ENCODE data around the gene MTMR12.
"Not testable (repeated sequence)": the region's sequence is repeated elsewhere in the genome, so short reads cannot be mapped to it uniquely, and the experiment has no call there.

DNA sequence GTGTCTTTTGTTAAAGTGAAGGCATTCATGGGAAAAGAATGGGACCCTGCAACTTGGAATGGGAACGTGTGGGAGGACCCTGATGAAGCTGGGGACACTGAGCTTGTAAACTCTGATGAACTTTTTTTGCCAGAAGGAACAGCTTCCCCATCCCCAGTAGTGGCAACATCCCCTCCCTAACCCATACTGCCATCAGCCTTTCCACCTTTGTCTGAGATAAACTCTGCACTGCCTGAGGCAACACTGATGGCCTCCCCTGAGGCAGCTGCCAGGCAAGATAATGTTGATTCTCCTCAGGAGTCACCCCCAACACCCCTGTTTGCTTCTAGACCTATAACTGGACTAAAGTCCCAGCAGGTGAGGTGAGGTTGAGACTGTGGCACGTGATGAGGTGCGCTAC, 24.6 kb downstream of the MTMR12 start:
- TF ChIP-seq, protein P1, sequence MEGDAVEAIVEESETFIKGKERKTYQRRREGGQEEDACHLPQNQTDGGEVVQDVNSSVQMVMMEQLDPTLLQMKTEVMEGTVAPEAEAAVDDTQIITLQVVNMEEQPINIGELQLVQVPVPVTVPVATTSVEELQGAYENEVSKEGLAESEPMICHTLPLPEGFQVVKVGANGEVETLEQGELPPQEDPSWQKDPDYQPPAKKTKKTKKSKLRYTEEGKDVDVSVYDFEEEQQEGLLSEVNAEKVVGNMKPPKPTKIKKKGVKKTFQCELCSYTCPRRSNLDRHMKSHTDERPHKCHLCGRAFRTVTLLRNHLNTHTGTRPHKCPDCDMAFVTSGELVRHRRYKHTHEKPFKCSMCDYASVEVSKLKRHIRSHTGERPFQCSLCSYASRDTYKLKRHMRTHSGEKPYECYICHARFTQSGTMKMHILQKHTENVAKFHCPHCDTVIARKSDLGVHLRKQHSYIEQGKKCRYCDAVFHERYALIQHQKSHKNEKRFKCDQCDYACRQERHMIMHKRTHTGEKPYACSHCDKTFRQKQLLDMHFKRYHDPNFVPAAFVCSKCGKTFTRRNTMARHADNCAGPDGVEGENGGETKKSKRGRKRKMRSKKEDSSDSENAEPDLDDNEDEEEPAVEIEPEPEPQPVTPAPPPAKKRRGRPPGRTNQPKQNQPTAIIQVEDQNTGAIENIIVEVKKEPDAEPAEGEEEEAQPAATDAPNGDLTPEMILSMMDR (conservative IDR thresholded peaks at IDR 0.05; ENCODE audit: low read depth in 2 of 2) = not testable (repeated sequence)
- not testable (repeated sequence) for TF ChIP-seq EZH2 (IDR thresholded peaks at IDR 0.05; ENCODE audit: low read depth, unreplicated experiment); POLR2AphosphoS5 (IDR thresholded peaks at IDR 0.05; ENCODE audit: low read depth)
- TF ChIP-seq, protein P2, sequence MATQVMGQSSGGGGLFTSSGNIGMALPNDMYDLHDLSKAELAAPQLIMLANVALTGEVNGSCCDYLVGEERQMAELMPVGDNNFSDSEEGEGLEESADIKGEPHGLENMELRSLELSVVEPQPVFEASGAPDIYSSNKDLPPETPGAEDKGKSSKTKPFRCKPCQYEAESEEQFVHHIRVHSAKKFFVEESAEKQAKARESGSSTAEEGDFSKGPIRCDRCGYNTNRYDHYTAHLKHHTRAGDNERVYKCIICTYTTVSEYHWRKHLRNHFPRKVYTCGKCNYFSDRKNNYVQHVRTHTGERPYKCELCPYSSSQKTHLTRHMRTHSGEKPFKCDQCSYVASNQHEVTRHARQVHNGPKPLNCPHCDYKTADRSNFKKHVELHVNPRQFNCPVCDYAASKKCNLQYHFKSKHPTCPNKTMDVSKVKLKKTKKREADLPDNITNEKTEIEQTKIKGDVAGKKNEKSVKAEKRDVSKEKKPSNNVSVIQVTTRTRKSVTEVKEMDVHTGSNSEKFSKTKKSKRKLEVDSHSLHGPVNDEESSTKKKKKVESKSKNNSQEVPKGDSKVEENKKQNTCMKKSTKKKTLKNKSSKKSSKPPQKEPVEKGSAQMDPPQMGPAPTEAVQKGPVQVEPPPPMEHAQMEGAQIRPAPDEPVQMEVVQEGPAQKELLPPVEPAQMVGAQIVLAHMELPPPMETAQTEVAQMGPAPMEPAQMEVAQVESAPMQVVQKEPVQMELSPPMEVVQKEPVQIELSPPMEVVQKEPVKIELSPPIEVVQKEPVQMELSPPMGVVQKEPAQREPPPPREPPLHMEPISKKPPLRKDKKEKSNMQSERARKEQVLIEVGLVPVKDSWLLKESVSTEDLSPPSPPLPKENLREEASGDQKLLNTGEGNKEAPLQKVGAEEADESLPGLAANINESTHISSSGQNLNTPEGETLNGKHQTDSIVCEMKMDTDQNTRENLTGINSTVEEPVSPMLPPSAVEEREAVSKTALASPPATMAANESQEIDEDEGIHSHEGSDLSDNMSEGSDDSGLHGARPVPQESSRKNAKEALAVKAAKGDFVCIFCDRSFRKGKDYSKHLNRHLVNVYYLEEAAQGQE (IDR thresholded peaks at IDR 0.05; ENCODE audit: unreplicated experiment) = not testable (repeated sequence)

Data from GM23338 (cell line).